SK-N-SH (cell line): Measurements from ENCODE around the gene NEURL3. TPM values are rescaled to one million over a fixed set of nuclear protein-coding genes. Genes with fewer than 3 reads are reported as not detected.
A peak's percentile ranks its signal among the peaks of the same experiment; 100 is the strongest.
"Not testable (repeated sequence)": the region's sequence is repeated elsewhere in the genome, so short reads cannot be mapped to it uniquely, and the experiment has no call there.

Experiments used
- CTCF ChIA-PET: fragments of 300-600, 350-600 bp; formaldehyde crosslinking; extraction: SDS; loops from one replicate; lab custom pipeline; 2021; lab: Yijun Ruan, JAX
- POLR2A ChIA-PET: fragments of 350-600 bp; sonication (Branson Sonifier 250); formaldehyde crosslinking; extraction: SDS; loops from one replicate; lab custom pipeline; 2020; ENCODE audit warnings: antibody characterized with exemption, inconsistent platforms; lab: Yijun Ruan, JAX
- DNase-seq: peaks from one replicate; pipeline ENCODE4 v3.0.0; 2012
- H2AFZ ChIP-seq: fragments of 200-600 bp; sonication (generic); 2 replicates; pipeline ENCODE4 v1.8.1; 2016; ENCODE audit warnings: antibody characterized with exemption, mild to moderate bottlenecking, low read depth
- H3F3A ChIP-seq: fragments of 200-600 bp; sonication (generic); replicated peaks from 2 replicates; pipeline ENCODE3; 2016; ENCODE audit warnings: antibody characterized with exemption, mild to moderate bottlenecking; ENCODE audit not compliant: insufficient read depth
- H3K27ac ChIP-seq, 2 experiments: fragments of 200-500 bp in 1 of 2; fragments of 200-600 bp in 1 of 2; sonication (Bioruptor generic) in 1 of 2; sonication (generic), shearing (Covaris generic) in 1 of 2; 2 replicates each; pipeline versions ENCODE4 v1.5.1 to v1.6.1; 2014 to 2016; ENCODE audit warnings: low read depth in 2 of 2, inconsistent platforms in 1 of 2, low read length in 1 of 2, mild to moderate bottlenecking in 1 of 2, mixed read lengths in 1 of 2
- H3K27me3 ChIP-seq: fragments of 200-600 bp; sonication (generic), shearing (Covaris generic); 2 replicates; pipeline ENCODE4 v1.6.1; 2016; ENCODE audit warnings: mixed run types; ENCODE audit not compliant: insufficient read depth
- H3K36me3 ChIP-seq, 2 experiments: fragments of 200-500 bp in 1 of 2; fragments of 200-600 bp in 1 of 2; sonication (Bioruptor generic) in 1 of 2; sonication (generic) in 1 of 2; replicated peaks in 1 of 2; 2 replicates each; pipeline versions ENCODE3 to v1.5.1; 2014 to 2016; ENCODE audit warnings: low read length in 1 of 2, mild to moderate bottlenecking in 1 of 2; ENCODE audit not compliant: insufficient read depth in 2 of 2, control insufficient read depth in 1 of 2
- H3K4me1 ChIP-seq, 2 experiments: fragments of 200-500 bp in 1 of 2; fragments of 200-600 bp in 1 of 2; sonication (Bioruptor generic) in 1 of 2; sonication (generic), shearing (Covaris generic) in 1 of 2; 2 replicates each; pipeline versions ENCODE4 v1.5.1 to v1.6.1; 2014 to 2016; ENCODE audit warnings: low read depth in 1 of 2, low read length in 1 of 2, mixed run types in 1 of 2; ENCODE audit not compliant: insufficient read depth in 2 of 2, control insufficient read depth in 1 of 2
- H3K4me2 ChIP-seq: fragments of 200-600 bp; sonication (generic), shearing (Covaris generic); 2 replicates; pipeline ENCODE4 v1.6.1; 2017; ENCODE audit warnings: mixed run types
- H3K4me3 ChIP-seq, 2 experiments: fragments of 200-500 bp in 1 of 2; fragments of 200-600 bp in 1 of 2; sonication (Bioruptor generic) in 1 of 2; sonication (generic), shearing (Covaris generic) in 1 of 2; 2 replicates each; pipeline versions ENCODE4 v1.5.1 to v1.8.1; 2014 to 2016; ENCODE audit warnings: low read depth in 2 of 2, inconsistent platforms in 1 of 2, low read length in 1 of 2, mild to moderate bottlenecking in 1 of 2, mixed read lengths in 1 of 2, moderate library complexity in 1 of 2
- H3K79me2 ChIP-seq: fragments of 200-600 bp; sonication (generic); 2 replicates; pipeline ENCODE4 v1.8.1; 2017; ENCODE audit warnings: mild to moderate bottlenecking; ENCODE audit not compliant: insufficient read depth
- H3K9ac ChIP-seq: fragments of 200-600 bp; sonication (generic); 2 replicates; pipeline ENCODE4 v1.6.1; 2017; ENCODE audit warnings: mixed run types
- H3K9me2 ChIP-seq: fragments of 200-600 bp; sonication (generic); 2 replicates; pipeline ENCODE4 v1.6.1; 2017; ENCODE audit warnings: mixed run types
- H3K9me3 ChIP-seq: fragments of 200-600 bp; sonication (generic); 2 replicates; pipeline ENCODE4 v1.6.1; 2017; ENCODE audit warnings: mixed run types, mild to moderate bottlenecking, moderate library complexity
- H4K20me1 ChIP-seq: fragments of 200-600 bp; sonication (generic); 2 replicates; pipeline ENCODE4 v1.6.1; 2017; ENCODE audit warnings: mild to moderate bottlenecking, mixed run types; ENCODE audit not compliant: insufficient read depth
- ELF1 ChIP-seq: IDR thresholded peaks from 2 replicates; pipeline ENCODE4 v1.4.0; 2012
- EZH2phosphoT487 ChIP-seq: fragments of 200-600 bp; sonication (generic); IDR thresholded peaks from 2 replicates; pipeline ENCODE4 v1.6.1; 2017; ENCODE audit warnings: low read depth, mixed run types, mild to moderate bottlenecking, antibody characterized with exemption, moderate library complexity, borderline replicate concordance
- FOSL2 ChIP-seq: IDR thresholded peaks from 2 replicates; pipeline ENCODE4 v1.4.0; 2012; ENCODE audit warnings: low read depth, mild to moderate bottlenecking, moderate library complexity, borderline replicate concordance
- FOXJ3 ChIP-seq: sonication (generic); formaldehyde crosslinking; IDR thresholded peaks from 2 replicates; pipeline ENCODE4 v1.5.1; 2020; ENCODE audit warnings: mild to moderate bottlenecking, missing genetic modification reagents
- FOXM1 ChIP-seq: IDR thresholded peaks from 2 replicates; pipeline ENCODE4 v1.4.0; 2012; ENCODE audit warnings: low read depth, mild to moderate bottlenecking
- GATA2 ChIP-seq: sonication (generic); formaldehyde crosslinking; IDR thresholded peaks from 2 replicates; pipeline ENCODE4 v1.5.0; 2020; ENCODE audit warnings: mild to moderate bottlenecking, missing genetic modification reagents
- JUND ChIP-seq: IDR thresholded peaks from 2 replicates; pipeline ENCODE4 v1.4.0; 2012
- MEF2A ChIP-seq: IDR thresholded peaks from 2 replicates; pipeline ENCODE4 v1.4.0; 2012; ENCODE audit warnings: low read depth, borderline replicate concordance
- NRF1 ChIP-seq: IDR thresholded peaks from 2 replicates; pipeline ENCODE4 v1.6.1; 2012; ENCODE audit warnings: low read depth, mild to moderate bottlenecking, low read length
- POLR2AphosphoS5 ChIP-seq: IDR thresholded peaks from 2 replicates; pipeline ENCODE4 v1.6.1; 2012; ENCODE audit warnings: low read depth, low read length
- RAD21 ChIP-seq: IDR thresholded peaks from 2 replicates; pipeline ENCODE4 v1.6.1; 2012; ENCODE audit warnings: mild to moderate bottlenecking, low read length
- RFX5 ChIP-seq: IDR thresholded peaks from 2 replicates; pipeline ENCODE4 v1.6.1; 2012; ENCODE audit warnings: mild to moderate bottlenecking, improper control_type of control experiment, low read length
- SMC3 ChIP-seq: IDR thresholded peaks from 2 replicates; pipeline ENCODE4 v1.6.1; 2012; ENCODE audit warnings: low read depth, low read length, improper control_type of control experiment
- TCF12 ChIP-seq: IDR thresholded peaks from 2 replicates; pipeline ENCODE4 v1.4.0; 2012
- TEAD4 ChIP-seq: IDR thresholded peaks from 2 replicates; pipeline ENCODE4 v1.4.0; 2012; ENCODE audit warnings: mild to moderate bottlenecking, borderline replicate concordance; ENCODE audit not compliant: insufficient read depth
- ZBTB33 ChIP-seq: IDR thresholded peaks from 2 replicates; pipeline ENCODE4 v1.4.0; 2012; ENCODE audit warnings: low read depth, borderline replicate concordance
- WGBS: methylation state at CpG from one replicate; pipeline ENCODE4 v1.1.6; 2017; ENCODE audit warnings: low lambda C conversion rate; 5-methylcytosine and 5-hydroxymethylcytosine counted together
- polyA plus RNA-seq, 3 experiments: library from polyadenylated mRNA; depleted of rRNA; stranded (reverse); fragments of >200 nt; gene quantifications; 2 replicates each; pipeline ENCODE4 v1.2.3, GENCODE V29; 2012

The NEURL3 gene
- polyA plus RNA-seq, 1 of the 3 experiments (the other 2 are of a cell fraction): 0.08 TPM

DNA sequence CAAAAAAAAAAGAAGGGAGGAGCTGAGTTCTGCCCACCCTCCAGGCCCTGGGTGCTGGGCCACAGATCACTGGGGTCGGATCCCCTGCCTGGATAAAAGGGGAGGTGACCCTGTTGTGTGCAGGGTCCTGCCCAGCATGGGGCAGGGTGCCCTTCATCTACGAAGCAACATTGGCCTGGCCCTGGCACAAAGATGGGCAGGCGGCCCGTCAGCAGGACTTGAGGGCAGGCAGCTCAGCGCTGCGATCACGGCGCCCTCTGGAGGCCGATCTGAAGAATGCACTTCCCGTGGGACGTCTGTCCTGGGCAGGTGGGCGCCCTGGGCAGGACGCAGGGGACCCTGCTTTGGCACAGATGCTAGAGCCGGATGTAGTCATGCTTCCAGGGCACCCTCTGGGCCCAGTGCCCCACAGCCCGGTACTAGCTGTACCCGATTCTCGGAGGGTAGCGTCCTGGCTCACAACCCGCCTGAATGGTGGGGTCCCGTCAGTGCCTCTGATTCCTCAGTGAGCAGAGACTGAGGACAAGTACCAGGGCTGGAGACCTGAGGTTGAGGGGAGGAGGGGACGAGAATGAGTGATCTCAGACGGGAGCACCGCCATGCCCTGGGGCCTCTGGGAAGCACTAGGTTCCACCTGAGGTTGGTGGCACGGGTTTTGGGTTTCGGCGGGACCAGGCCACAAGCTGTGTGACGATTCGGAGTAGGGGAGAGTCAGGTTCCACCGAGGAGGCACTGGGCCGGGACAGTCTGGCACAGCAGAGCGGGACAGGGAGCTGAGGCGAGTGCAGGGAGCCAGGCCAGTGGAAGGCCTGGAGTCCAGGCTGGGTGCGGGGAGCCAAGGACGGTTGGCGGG is 49.4 kb upstream of the NEURL3 start (continued):
- TF ChIP-seq EZH2phosphoT487 (no peak), TCF12 (no peak)

GRCh38 chr2:96553957-96554292 is 48.8 kb upstream of the NEURL3 start:
- DNase-seq, H3K9me3 ChIP-seq, H3K27ac ChIP-seq, H3K27me3 ChIP-seq, H3K9ac ChIP-seq, H3F3A ChIP-seq, H3K79me2 ChIP-seq, H3K4me1 ChIP-seq, H3K36me3 ChIP-seq, H3K9me2 ChIP-seq, H3K4me3 ChIP-seq, H2AFZ ChIP-seq, H3K4me2 ChIP-seq, H4K20me1 ChIP-seq: not testable (repeated sequence)
- ChIA-PET POLR2A (interaction anchor here (0.6 to 0.7 kb wide), 2 partner anchors 18 to 155 kb away, joined by 3 to 5 read pairs; no protein-coding TSS in a partner anchor), CTCF (interaction anchor here (0.6 to 6.6 kb wide), 50 partner anchors 12 to 411 kb away, joined by 3 to 91 read pairs (median 4); partner anchors contain the start of gene NEURL3)
- 80% methylated on average over 9 of the region's 9 CpGs for WGBS

DNA sequence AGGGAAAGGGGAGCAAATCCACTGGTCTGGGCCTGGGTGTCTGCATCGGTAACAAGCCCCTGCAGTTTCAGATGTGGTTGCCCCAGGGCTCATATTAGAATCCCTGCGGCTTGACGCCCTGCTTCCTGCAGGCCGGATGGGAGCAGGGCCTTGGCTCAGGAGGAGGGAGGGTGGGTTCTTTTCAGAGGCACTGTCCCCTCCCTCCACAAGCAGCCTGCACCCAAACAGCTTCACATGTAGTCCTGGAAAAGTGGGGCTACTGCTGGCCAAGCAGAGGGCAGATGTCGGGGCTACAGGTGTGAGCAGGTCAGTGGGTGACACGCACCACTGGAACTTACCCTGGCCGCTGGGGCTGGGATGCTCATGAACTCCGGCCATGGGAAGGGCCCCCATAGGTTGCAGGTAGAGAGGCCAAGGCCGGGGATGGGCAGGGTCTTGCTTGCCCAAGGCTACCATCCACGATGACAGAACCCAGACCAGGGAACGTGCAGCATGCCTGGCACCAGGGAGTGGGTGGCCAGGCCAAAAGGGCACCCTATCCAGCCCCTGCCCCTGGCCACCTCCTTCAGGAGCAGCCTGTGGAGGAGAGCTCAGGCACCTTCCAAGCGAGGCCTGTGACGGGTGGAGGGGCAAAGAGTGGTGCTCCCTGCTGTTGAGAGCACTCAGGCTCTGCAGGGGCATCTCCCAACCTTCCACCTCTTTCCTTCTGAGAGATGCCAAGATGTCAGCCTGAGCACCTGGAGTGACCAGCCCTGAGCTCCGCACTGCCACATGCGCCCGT is 48.2 kb upstream of the NEURL3 start:
- DNase-seq: peak; percentile 31
- no peak overlapping the region for H2AFZ ChIP-seq
- no peak overlapping the region for H3K9ac ChIP-seq
- H3K9me2 ChIP-seq: no peaks in the 10 kb centered on the region
- no peaks in the 10 kb centered on the region for H4K20me1 ChIP-seq
- peaks cover 0 to 6% of the 10 kb centered on the region in 2 experiments for H3K36me3 ChIP-seq
- H3K9me3 ChIP-seq: no peaks in the 10 kb centered on the region
- CTCF ChIA-PET: interaction anchor here (0.6 to 6.6 kb wide), 36 partner anchors 8 to 314 kb away, joined by 3 to 91 read pairs (median 6); partner anchors contain the start of gene NEURL3
- H3K4me2 ChIP-seq: no peak overlapping the region
- peaks cover 3% of the 10 kb centered on the region for H3F3A ChIP-seq
- H3K27ac ChIP-seq: no peak overlapping the region
- no peak overlapping the region for H3K4me3 ChIP-seq
- WGBS: 98% methylated on average over 9 of the region's 16 CpGs
- POLR2A ChIA-PET: interaction anchor here (0.7 kb wide), 1 partner anchor 18 kb away, joined by 5 read pairs; no protein-coding TSS in a partner anchor
- TF ChIP-seq EZH2phosphoT487: no peak
- TF ChIP-seq JUND: no peak
- no peak for TF ChIP-seq ELF1
- no peak for TF ChIP-seq GATA2 (CRISPR knock-in tag)
- TF ChIP-seq SMC3: no peak
- no peak for TF ChIP-seq FOSL2
- TF ChIP-seq TCF12: no peak
- no peak for TF ChIP-seq FOXM1
- no peak for TF ChIP-seq ZBTB33
- TF ChIP-seq RAD21: no peak
- no peak for TF ChIP-seq RFX5
- no peak for TF ChIP-seq FOXJ3 (CRISPR knock-in tag)
- no peak for TF ChIP-seq POLR2AphosphoS5
- no peak for TF ChIP-seq MEF2A
- TF ChIP-seq NRF1: no peak
- no peak for TF ChIP-seq TEAD4
- H3K4me1 ChIP-seq: peaks cover 0 to 3% of the 10 kb centered on the region in 2 experiments; a peak in 1 of 4 replicates
- H3K27me3 ChIP-seq: no peaks in the 10 kb centered on the region
- no peaks in the 10 kb centered on the region for H3K79me2 ChIP-seq
